Smooth muscle cell (in vitro differentiated cells): ENCODE measurements around the gene CIB1. TPM values are rescaled to one million over a fixed set of nuclear protein-coding genes. Genes with fewer than 3 reads are reported as not detected.
A peak's percentile ranks its signal among the peaks of the same experiment; 100 is the strongest.

Experiments used
- DNase-seq: peaks from one replicate; lab custom pipeline; 2025; ENCODE audit not compliant: unreplicated experiment; lab: John Stamatoyannopoulos, UW
- H2AFZ ChIP-seq: fragments of 200-600 bp; sonication (generic); 2 replicates; pipeline ENCODE4 v1.6.0; 2016; ENCODE audit warnings: antibody characterized with exemption, low read depth, mild to moderate bottlenecking
- H3F3A ChIP-seq: fragments of 200-600 bp; sonication (generic); 2 replicates; pipeline ENCODE4 v1.6.0; 2017; ENCODE audit warnings: antibody characterized with exemption, low read depth
- H3K27ac ChIP-seq: fragments of 200-600 bp; sonication (generic); 2 replicates; pipeline ENCODE4 v1.5.1; 2016; ENCODE audit warnings: low read depth, mild to moderate bottlenecking
- H3K27me3 ChIP-seq: fragments of 200-600 bp; sonication (generic); 2 replicates; pipeline ENCODE4 v1.6.1; 2016; ENCODE audit warnings: low read depth, mild to moderate bottlenecking
- H3K36me3 ChIP-seq: fragments of 200-600 bp; sonication (generic); 2 replicates; pipeline ENCODE4 v1.5.1; 2016; ENCODE audit warnings: low read depth
- H3K4me1 ChIP-seq: fragments of 200-600 bp; sonication (generic); 2 replicates; pipeline ENCODE4 v1.5.1; 2016; ENCODE audit warnings: low read depth
- H3K4me2 ChIP-seq: fragments of 200-600 bp; sonication (generic); 2 replicates; pipeline ENCODE4 v1.6.0; 2016; ENCODE audit warnings: mild to moderate bottlenecking
- H3K4me3 ChIP-seq: fragments of 200-600 bp; sonication (generic); 2 replicates; pipeline ENCODE4 v1.5.1; 2016; ENCODE audit warnings: mild to moderate bottlenecking
- H3K79me2 ChIP-seq: fragments of 200-600 bp; sonication (generic); 2 replicates; pipeline ENCODE4 v1.6.0; 2016; ENCODE audit warnings: low read depth, mild to moderate bottlenecking
- H3K9ac ChIP-seq: fragments of 200-600 bp; sonication (generic); 2 replicates; pipeline ENCODE4 v1.6.0; 2016; ENCODE audit warnings: low read depth
- H3K9me3 ChIP-seq: fragments of 200-600 bp; sonication (generic); replicated peaks from 2 replicates; pipeline ENCODE4 v1.5.1; 2016; ENCODE audit warnings: low read depth
- H4K20me1 ChIP-seq: fragments of 200-600 bp; sonication (generic); 2 replicates; pipeline ENCODE4 v1.6.0; 2016; ENCODE audit warnings: low read depth
- WGBS: methylation state at CpG from one replicate; pipeline ENCODE4 v1.1.7; 2016; ENCODE audit warnings: low lambda C conversion rate; 5-methylcytosine and 5-hydroxymethylcytosine counted together
- polyA plus RNA-seq: library from polyadenylated mRNA; unstranded; fragments of >200 nt; fragmentation: Nextera tagmentation; extraction: Ambion mirVana; gene quantifications from 2 replicates; pipeline ENCODE4 v1.2.1, GENCODE V29; 2016
- total RNA-seq: library from RNA; depleted of rRNA; stranded (reverse); fragments of >200 nt; gene quantifications from 2 replicates; pipeline ENCODE4 v1.2.3, GENCODE V29; 2014
- TF ChIP-seq, protein P1 (sequence below): fragments of 200-600 bp; sonication (generic); IDR thresholded peaks from 2 replicates; pipeline ENCODE4 v1.5.1; 2017; ENCODE audit warnings: borderline replicate concordance, mild to moderate bottlenecking, antibody characterized with exemption; ENCODE audit not compliant: insufficient read depth, poor library complexity, severe bottlenecking

The CIB1 gene
- total and polyA plus RNA-seq, 2 experiments from 2014 or later, result 33.9 to 132 TPM

DNA sequence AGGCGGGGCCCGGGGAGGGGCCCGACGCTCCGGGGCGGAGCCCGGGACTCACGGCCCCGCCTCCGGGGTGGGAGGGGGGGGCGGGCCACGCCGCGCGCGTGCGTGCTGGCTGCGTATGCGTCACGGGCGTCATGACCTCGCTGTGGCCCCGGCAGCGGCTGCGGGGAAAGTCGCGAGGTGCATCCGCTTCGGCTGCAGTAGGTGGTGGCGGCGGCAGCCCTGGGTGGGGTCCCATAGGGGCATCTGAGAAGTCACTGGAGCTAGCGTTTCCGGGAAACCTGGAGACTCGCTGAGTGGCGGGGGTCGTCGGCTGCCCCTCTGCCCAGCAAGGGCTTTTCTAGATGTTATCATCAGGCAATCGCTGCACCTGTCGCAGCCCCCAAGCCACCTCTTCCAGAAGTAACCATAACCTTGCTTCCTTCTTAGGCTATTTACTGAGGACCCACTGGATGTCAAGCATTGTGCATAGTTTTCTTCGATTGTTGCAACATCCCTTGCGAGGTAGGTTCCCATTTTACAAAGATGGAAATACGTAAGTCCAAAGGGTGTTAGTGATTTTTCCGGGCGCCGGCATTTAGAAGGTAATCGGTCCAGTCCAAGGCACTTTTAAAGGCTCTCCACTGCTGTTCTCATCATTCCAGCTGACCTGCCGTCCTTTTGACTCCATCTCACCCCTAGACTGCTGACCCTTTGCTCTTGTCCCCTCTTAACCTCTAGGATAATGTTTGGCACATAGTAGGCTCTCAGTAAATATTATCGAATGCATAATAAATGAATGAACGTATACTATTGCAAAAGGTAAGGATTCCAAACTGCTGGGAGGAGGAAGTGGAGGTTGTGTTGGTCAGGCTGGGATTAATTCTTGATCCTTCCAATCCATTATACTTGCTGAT is 601 bp upstream of the CIB1 start, which contains the start of gene GDPGP1:
GDPGP1 (plus strand) TSS at position 114 of the 893 bp plus-strand sequence. CDS start 6,700 bp downstream, outside the sequence.
- 16% methylated on average over 41 of the region's 49 CpGs for WGBS
- DNase-seq, result no peak
- TF ChIP-seq, protein P1, sequence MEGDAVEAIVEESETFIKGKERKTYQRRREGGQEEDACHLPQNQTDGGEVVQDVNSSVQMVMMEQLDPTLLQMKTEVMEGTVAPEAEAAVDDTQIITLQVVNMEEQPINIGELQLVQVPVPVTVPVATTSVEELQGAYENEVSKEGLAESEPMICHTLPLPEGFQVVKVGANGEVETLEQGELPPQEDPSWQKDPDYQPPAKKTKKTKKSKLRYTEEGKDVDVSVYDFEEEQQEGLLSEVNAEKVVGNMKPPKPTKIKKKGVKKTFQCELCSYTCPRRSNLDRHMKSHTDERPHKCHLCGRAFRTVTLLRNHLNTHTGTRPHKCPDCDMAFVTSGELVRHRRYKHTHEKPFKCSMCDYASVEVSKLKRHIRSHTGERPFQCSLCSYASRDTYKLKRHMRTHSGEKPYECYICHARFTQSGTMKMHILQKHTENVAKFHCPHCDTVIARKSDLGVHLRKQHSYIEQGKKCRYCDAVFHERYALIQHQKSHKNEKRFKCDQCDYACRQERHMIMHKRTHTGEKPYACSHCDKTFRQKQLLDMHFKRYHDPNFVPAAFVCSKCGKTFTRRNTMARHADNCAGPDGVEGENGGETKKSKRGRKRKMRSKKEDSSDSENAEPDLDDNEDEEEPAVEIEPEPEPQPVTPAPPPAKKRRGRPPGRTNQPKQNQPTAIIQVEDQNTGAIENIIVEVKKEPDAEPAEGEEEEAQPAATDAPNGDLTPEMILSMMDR, result no peak
- Histone ChIP-seq H3K4me2 (peak within 1 kb of the TSS; percentile 94), H3K79me2 (peaks cover 6% of the 10 kb centered on the region), H3K9me3 (no peaks in the 10 kb centered on the region), H3F3A (no peaks in the 10 kb centered on the region), H3K4me3 (peak within 1 kb of the TSS; percentile 81), H3K36me3 (no peaks in the 10 kb centered on the region), H3K9ac (peak within 1 kb of the TSS; percentile 81), H4K20me1 (peaks cover 10% of the 10 kb centered on the region), H3K4me1 (peaks cover 11% of the 10 kb centered on the region), H2AFZ (peak within 1 kb of the TSS; percentile 88), H3K27ac (peak within 1 kb of the TSS; percentile 72), H3K27me3 (no peaks in the 10 kb centered on the region)

DNA sequence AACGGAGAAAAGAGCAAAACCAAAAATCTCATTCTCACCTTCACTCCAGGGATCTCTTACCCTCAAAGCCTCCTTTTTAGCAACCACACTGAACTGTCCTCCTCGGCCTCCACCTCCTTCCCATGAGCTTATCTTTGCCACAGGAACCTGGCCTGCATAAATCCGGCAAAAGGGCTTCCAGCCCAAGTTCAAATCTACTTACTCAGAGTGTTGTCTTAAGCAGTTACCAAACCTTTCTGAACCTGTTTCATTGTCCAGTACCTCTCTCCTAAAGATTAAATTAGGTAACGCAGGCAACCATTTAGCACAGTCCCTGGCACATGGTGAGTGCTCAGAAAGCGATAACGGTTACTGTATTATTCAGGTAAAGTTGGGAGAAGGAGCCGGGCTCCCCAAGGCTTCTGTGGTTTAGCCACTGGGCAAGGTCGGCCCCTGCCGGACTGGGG is 777 bp downstream of the CIB1 start:
- Histone ChIP-seq H2AFZ (no peak overlapping the region), H3K27ac (peak overlapping the region; percentile 72), H3F3A (no peaks in the 10 kb centered on the region), H3K4me3 (peak overlapping the region; percentile 81), H3K4me2 (peak overlapping the region; percentile 88), H3K79me2 (peaks cover 6% of the 10 kb centered on the region), H3K9me3 (no peaks in the 10 kb centered on the region), H3K27me3 (no peaks in the 10 kb centered on the region), H3K36me3 (no peaks in the 10 kb centered on the region), H3K4me1 (peaks cover 11% of the 10 kb centered on the region), H4K20me1 (peaks cover 10% of the 10 kb centered on the region), H3K9ac (peak overlapping the region; percentile 81)
- WGBS, result 9% methylated on average over 9 of the region's 9 CpGs
- no peak for DNase-seq
- TF ChIP-seq, protein P1, result peak; percentile 19

DNA sequence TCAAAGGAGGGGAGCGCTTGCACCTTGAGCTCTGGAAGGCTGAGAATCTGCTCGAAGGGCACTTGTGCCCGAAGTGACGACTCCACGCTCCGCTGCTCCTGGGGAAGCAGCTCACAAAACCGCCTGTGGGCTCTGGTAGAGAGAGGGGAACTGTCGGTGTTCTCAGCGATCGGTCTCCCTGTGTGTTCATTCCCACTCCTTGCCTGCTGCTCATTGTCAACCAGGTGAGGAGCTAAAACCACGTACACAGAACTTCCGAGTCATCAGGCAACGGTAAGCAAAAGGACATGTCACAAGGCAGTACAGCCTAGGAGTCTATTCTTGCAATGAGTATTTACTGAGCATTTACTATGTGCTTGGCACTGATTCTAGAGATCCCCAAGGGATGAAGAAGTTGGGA is 1.5 kb downstream of the CIB1 start:
- peaks cover 6% of the 10 kb centered on the region for H3K79me2 ChIP-seq
- H3K9ac ChIP-seq, result no peak overlapping the region
- no peak overlapping the region for H3K27ac ChIP-seq
- no peaks in the 10 kb centered on the region for H3K9me3 ChIP-seq
- WGBS, result 96% methylated on average over 13 of the region's 13 CpGs
- H3K4me2 ChIP-seq, result peak overlapping the region; percentile 88
- H3F3A ChIP-seq, result no peaks in the 10 kb centered on the region
- H3K27me3 ChIP-seq, result no peaks in the 10 kb centered on the region
- H3K4me1 ChIP-seq, result peaks cover 11% of the 10 kb centered on the region
- H3K36me3 ChIP-seq, result no peaks in the 10 kb centered on the region
- H3K4me3 ChIP-seq, result peak overlapping the region; percentile 81
- H4K20me1 ChIP-seq, result peaks cover 10% of the 10 kb centered on the region
- no peak overlapping the region for H2AFZ ChIP-seq
- TF ChIP-seq, protein P1, result no peak
- DNase-seq, result no peak
